HG03520 (cell line): ENCODE results near the gene C1orf35.

Experiments
- ATAC-seq: cut with Tn5 transposase; IDR thresholded peaks from one replicate; pipeline ENCODE4 v1.9.1; 2021; ENCODE audit warnings: mild to moderate bottlenecking, moderate library complexity; ENCODE audit not compliant: unreplicated experiment

C1orf35 gene

GRCh38 chr1:228082214-228082917 lies 20.8 kb downstream of the C1orf35 start, which contains the start of gene ARF1:
TSS of gene ARF1 (plus strand) at chr1:228082708. CDS start at chr1:228097115, 14,407 bp downstream.
- ATAC-seq = peak; percentile 69

GRCh38 chr1:228081578-228082213 lies 21.4 kb downstream of the C1orf35 start:
- peak; percentile 10 for ATAC-seq

GRCh38 chr1:228081144-228081543 lies 22.0 kb downstream of the C1orf35 start:
- no peak for ATAC-seq

GRCh38 chr1:228079601-228080263 lies 23.4 kb downstream of the C1orf35 start:
- ATAC-seq = no peak

DNA sequence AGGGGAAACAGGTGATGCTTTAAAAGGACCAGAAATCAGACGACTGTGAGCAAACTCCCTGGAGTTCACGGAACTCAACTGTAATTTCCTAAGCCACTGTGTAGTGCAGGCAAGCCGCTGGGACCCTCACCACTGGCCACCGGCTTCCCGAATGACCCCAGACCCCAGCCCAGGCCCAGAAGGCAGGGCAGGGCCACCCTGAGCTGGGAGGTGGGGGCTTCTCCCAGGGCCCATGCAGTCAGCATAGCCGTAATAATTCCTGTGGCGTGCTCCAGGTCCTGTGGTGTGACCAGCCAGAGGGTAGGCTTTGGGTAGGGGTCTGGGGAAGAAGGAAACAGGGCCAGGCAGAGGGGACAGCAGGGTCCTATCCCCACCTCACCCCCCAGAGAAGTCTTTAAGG lies 24.1 kb downstream of the C1orf35 start:
- ATAC-seq = no peak

GRCh38 chr1:228077565-228078330 lies 25.4 kb downstream of the C1orf35 start:
- no peak for ATAC-seq

DNA sequence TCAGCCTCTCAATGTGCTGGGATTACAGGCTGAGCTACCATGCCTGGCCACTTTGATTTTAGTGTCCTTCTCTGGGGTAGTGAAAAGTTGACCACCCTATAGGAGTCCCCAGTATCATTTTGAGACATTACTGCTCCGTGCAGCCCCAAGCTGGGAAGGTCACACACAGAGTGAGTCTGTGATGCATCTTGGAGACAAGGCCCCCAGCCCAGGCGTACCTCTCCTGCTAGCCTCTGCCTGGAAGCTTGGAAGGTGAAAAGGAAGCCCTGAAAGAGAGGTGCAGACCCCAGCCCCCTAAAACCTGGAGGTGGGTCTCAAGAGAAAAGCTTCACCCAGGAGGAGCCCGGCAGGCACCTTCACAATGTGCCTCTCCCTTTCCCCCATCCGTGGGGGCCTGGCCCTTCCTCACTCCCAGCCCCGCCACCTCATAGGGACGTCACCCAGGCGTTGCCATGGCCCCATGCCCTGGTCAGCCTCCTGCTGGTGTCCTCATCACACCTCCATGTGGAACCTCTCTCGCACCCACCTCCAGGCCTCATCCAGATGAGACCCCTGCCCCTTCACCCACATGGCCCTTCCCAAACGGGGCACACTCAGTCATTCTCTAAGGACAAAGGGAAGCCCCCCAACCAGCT lies 26.2 kb downstream of the C1orf35 start:
- ATAC-seq = no peak

- ATAC-seq = no peak
Observed at GRCh38 chr1:228075801-228076271, 27.3 kb downstream of the C1orf35 start.

DNA sequence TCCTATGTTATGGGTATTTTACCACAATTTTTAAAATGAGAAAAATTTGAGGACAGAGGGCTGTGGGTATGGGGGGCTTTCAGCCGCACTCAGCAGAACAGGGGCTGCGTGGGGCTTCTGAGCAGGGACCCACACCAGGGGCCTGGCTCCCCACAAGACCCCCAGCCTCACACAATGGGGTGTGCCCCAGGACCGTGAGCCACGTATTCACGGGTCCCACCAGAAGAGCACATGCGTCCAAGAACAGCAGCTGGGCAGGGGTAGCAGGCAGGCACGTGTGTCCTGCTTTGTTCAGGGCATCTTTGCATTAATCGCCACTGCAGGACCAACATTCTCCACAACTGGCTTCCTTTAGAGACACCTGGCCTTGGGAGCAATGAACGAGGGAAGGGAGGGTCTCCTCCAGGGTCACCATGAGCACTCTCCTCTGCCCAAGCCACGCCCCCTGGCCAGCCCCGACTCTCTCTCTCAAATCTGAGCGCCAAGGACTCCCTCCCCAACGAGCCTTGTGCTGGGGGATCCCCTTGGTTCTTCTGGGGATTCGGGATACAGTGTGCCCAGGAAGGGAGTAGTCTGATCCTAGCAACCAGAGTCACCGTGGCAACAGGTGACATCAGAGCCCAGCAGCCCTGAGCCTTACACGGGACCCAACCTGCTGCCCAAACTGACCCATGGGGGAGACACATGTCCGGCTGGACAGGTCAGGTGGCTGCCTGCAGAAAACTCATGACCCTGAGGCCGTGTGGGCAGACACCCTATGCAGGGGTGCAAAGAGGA lies 28.0 kb downstream of the C1orf35 start:
- ATAC-seq = no peak

GRCh38 chr1:228073857-228074545 lies 29.1 kb downstream of the C1orf35 start:
- no peak for ATAC-seq

DNA sequence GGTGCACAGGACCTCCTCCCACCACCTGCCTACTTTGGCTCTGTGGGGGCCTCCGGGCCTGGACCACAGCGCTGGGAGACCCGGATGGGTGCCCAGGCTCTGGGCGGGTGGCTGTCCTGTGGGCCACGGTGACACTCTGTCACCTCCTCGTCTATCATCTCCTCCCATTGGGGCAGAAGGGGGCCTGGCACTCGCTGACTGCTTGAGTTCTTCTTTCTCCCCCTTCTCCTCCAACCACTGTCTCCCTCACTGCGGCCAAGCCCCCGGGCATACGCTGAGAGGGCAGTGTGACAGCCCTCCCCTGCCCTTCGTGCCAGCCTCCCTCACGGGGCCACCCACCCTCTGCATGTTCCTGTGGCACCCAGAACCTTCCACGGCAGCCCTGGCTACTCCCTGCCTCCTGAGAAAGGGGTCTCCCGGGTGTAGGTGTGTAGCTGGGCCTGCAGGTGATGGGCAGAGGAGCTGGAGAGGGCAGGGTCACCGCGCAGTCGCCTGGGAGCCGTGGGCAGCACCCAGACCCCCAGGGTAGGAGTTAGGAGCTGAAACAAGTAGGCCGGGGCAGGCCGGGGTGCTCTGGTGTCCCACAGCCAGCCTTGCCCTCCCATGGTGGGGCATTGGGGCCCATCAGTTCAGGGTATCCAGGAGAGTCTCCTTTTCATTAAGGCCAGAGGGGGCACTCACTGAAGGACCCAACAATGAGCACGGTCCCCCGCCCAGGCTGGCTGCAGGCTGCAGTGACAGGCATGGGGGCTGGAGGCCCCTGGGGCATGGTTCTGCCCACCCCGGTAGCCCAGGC lies 29.9 kb downstream of the C1orf35 start:
- ATAC-seq = no peak

DNA sequence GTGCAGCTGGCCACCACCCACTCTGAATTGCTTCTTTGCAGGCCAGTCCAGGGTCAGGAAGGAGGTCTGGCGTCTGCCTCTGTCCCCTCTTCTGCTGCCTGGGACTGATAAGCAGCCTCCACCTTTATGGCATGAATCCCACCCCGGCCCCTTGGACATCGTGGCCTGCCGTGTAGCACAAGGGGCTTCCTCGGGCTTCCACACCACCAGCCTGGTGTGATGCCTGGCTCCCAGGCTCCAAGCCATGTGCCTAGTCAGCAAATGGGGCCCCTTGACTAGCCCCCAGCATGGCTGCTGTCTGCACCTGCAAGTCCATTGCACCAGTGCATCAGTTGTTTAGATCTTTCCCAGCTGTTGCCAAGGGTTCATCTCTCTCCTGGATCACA lies 30.5 kb downstream of the C1orf35 start:
- no peak for ATAC-seq

DNA sequence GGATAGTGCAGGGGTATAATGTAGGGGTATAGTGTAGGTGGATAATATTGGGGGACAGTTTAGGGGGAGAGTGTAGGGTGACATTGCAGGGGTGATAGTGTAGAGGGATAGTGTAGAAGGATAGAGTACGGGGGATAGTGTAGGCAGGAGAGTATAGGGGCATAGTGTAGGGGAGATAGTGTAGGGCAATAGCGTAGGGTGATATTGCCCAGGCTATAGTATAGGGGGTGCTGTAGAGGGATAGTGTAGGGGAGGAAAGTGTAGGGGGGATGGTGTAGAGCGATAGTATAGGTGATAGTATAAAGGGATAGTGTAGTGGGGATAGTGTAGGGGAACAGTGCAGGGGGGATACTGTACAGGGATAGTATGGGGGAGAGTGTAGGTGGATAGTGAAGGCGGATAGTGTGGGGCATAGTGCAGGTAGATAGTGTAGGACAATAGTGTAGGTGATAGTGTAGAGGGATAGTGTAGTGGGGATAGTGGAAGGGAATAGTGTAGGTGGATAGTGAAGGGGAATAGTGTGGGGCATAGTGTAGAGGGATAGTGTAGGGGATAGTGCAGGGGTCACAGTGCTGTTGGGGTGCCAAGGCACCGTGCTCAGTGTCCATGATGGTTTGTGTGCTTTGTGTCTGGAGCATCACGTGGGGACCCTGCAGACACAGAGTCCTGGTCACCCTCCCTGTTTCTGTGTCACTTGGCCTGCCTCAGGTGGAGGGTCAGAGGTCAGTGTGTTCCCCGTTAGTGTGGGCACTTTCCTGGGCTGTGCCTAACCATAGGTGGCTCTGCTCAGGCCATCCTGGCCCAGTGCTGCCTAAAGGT lies 31.1 kb downstream of the C1orf35 start:
- ATAC-seq = no peak

DNA sequence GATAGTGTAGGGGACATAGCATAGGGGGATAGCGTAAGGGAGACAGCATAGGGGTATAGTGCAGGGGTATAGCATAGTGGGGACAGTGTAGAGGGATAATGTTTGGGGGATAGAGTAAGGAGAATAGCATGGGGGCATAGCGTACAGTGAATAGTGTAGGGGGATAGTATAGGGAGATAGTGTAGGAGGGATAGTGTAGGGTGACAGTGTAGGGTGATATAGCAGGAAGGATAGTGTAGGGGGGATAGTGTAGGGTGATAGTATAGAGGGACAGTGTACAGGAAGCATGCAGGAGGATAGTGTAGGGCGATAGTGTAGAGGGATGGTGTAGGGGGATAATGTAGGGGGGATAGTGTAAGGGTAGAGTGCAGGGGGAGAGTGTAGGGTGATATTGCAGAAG lies 32.3 kb downstream of the C1orf35 start:
- ATAC-seq = no peak

DNA sequence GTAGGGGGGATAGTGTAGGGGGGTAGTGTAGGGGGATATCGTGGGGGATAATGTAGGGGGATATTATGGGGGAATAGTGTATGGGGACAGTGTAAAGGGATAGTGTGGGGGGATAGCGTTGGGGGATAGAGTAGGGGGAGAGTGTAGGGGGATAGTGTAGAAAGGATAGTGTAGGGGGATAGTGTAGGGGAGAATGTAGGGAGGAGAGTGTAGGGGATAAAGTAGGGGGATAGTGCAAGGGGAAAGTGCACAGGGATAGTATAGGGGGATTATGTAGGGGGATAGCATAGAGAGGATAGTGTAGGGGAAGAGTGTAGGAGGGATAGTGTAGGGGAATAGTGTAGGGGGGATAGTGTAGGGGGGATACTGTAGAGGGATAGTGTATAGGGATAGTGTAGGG lies 33.0 kb downstream of the C1orf35 start:
- no peak for ATAC-seq

GRCh38 chr1:228068359-228068758 lies 34.8 kb downstream of the C1orf35 start:
- ATAC-seq = no peak

DNA sequence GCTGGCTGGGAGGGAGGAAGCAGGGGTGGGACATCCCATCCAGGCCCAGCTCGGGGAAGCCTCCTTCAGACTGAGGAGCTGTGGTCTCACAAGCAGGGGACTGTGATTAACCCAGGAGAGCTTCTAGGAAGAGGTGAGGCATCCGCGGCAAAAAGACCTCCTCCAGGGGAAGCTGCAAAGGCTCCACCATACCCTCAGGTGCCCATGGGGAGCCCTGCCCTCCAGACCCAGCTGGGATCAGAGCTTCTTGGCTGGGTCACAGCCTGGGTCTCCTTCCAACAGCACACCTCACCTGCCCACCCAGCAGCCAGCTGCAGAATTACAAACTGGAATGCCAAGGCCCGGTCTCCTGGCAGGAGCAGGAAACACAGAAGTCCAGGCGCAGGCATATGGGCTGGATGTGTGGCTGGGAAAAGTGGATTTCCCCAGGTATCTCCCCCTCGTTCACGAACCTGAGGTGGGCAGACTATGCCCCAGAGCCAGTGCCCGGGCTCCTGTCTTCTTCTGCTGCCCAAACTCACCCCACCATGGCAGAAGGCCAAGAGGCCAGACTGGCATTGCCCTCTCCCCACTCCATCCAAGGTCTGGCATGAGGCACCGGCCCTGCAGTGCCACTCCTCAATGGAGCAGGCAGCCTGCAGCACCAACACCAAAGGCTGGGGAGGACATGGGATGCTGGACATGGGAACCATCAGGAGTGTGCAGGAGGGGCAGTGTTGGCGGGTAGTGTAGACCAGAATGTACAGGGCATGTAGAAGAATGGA lies 36.1 kb downstream of the C1orf35 start:
- no peak for ATAC-seq
